Diencephalon (tissue), 1 donor: Measurements from ENCODE around the gene SGSH. TPM values are rescaled to one million over a fixed set of nuclear protein-coding genes. Genes with fewer than 3 reads are reported as not detected.

Experiments
- total RNA-seq: library from RNA; depleted of rRNA; stranded (reverse); fragments of >200 nt; gene quantifications from one replicate; pipeline ENCODE4 v1.2.3, GENCODE V29; 2014

Gene SGSH
- total RNA-seq = 9.5 TPM

DNA sequence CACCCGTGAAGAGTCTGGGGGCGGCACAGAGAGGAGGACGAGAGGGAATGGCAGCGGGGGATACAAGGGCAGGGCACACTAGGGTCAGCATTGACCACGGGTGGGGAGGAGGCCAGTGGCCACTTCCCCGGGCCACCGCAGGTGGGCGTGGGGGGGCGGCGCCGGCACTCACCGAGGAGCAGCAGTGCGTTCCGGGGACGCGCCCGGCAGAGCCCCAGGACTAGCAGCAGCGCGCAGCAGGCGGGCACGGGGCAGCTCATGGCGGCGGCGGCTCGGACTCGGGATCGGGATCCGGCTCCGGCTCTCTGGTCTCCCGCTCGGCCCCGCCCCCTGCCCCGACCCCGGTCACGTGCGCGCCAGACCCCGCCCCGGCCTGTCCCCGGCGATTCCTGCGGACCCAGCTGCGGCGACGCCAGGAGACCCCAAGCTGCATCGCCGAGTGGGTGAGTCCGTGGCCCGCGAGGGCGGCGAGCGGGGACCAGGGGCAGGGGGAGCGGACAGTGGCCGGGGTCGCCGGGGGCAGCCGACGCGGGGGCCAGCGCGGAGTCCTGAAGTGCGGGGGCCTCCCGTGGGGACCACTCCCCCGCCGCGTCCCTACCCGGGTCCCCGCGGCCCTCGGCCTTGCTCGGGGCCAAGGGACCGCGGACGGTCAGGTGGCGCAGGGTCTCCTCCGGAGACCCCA is at the start of gene SGSH, which contains the start of gene SLC26A11:
TSS of gene SGSH (minus strand) at position 280 of the 682 bp plus-strand sequence. CDS start at position 260, 20 bp downstream.
TSS of gene SLC26A11 (plus strand) at position 374 of the 682 bp plus-strand sequence. CDS start 1,134 bp downstream, outside the sequence.

DNA sequence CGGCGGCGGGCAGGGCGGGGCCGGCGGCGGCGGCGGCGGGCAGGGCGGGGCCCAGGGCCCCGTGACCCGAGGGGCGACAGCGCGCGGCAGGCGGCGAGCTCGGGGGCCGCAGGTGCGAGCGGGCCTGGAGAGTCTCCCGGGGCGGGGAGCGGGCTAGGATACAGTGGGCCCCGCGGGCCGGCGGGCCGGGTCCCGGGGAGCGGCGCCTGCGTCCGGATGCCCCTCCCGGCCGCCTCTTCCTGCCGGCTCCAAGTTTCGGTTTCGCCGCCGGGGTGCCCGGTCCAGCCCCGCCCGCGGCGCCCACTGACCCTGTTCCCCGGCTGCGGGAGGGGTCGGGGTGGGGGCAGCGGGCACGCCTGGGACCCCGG is 40.6 kb upstream of the SGSH start, which contains the start of gene RNF213:
TSS of gene RNF213 (plus strand) at position 62 of the 368 bp plus-strand sequence. CDS start 2,830 bp downstream, outside the sequence.

DNA sequence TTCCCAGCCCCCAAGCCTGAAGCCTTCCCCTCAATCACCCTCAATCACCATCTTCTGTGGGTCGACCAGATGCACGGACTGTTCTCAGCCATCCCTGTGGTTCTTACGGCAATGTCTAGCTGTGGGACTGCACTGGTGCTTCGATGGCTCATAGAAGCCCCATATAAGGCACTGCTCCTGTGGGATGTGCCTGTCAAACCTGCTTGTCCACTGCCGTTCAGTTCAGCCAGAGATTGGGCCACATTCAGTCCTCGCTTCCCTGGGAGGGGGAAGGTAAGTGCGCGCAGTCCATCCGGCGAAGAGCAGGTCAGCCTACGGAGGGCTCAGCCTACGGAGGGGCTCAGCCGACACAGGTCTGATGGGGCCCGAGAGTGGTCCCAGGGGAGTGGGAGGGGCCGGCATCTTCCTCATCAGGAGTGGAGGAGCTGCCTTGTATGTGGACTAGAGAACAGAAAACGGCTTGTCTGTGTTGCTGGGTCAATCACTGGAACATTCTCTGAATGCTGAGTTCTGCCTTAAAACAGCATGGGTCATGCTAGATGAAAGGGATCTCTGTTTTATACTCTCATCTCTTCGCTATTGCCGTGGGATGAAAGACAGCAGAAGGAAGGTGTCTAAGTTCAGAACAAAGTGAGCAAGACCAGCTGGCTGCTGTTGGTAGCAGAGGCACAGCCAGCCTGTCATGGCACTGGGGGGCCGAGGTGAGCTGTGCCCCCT is 50.2 kb downstream of the SGSH start, which contains the start of gene CARD14:
TSS of gene CARD14 (plus strand) at position 247 of the 717 bp plus-strand sequence. CDS start 11,409 bp downstream, outside the sequence.

Other genes starting within 250 kb of the SGSH start
- gene TBC1D16, start 184.5 kb downstream of the SGSH start, total RNA-seq = 35.5 TPM
- 14.3 TPM for gene CCDC40, start 183.7 kb downstream of the SGSH start, total RNA-seq
- 17.1 TPM for gene GAA, start 118.8 kb downstream of the SGSH start, total RNA-seq
- 53.1 TPM for gene EIF4A3, start 73.2 kb downstream of the SGSH start, total RNA-seq
- 0.46 TPM for gene CARD14, start 50.3 kb downstream of the SGSH start, total RNA-seq
- gene SLC26A11, start 94 bp upstream of the SGSH start, total RNA-seq = 30.7 TPM
- 22.6 TPM for gene RNF213, start 40.5 kb upstream of the SGSH start, total RNA-seq
- gene ENDOV, start 194.8 kb upstream of the SGSH start, total RNA-seq = 24.0 TPM